ENCODE data around the gene EEA1. TPM values are rescaled to one million over a fixed set of nuclear protein-coding genes. Genes with fewer than 3 reads are reported as not detected.
A peak's percentile ranks its signal among the peaks of the same experiment; 100 is the strongest.
"Not testable (repeated sequence)": the region's sequence is repeated elsewhere in the genome, so short reads cannot be mapped to it uniquely, and the experiment has no call there.

Gene EEA1
- 10 to 100 TPM; 32.4 to 33.4 TPM for total RNA-seq
- long read RNA-seq, partial matches to known transcripts: 36 of 42 reads
- long read RNA-seq, other reads (novel, unspliced or antisense): 6 of 42 reads

DNA sequence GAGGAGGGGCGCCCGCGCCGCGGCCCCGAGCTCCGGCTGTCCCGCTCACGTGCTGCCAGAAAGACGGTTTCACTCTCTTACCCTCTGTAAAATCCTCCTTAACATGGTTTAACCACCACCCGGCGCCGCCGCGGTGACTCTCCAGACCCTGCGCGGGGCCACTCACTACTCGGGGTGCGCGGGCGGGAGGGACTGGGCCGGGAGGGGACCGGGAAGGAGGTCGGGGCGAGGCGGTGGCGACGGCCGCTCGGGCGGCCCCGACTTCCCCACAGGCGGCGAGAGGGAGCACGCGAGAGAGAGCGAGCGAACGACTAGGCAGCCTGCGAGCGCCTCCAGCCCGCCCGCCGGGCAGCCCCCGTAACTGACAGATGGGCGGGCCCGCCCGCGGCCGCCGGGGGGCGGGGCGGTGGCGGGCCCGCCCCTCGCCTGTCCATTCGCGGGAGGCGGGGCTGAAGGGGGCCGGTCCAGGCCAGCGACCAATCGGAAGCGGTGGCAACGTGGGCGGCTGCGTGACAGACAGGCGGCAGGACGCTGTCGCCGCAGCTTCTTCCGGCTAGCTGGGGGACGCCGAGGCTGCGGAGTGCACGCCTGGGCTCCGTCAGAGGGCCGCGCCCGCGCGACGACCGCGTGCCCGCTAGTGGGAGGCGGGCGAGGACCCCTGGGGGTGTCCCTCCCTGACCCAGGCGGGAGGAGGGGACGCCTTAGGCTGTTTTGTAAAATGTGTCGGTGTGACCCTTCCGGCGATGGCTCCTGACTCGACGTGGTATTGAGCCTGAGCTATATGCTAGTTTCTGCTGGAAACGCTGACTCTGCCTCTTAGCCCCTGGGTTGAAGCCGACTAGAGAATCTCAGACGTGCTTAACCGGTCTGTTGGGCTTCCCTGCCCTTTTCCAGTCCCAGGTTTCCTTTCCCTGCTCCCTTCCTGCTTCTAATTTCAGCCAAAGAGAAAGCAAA lies at the start of gene EEA1:
Gene EEA1, minus strand, starts transcription at position 334 of the 954 bp plus-strand sequence. Its CDS starts 229 bp downstream, at position 105.
- peak; percentile 97 to 98 for DNase-seq
- intact Hi-C loops (cut with DNase I, micrococcal nuclease): no loop called here
- peak; percentile 88 for ATAC-seq

- intact Hi-C loops (cut with DNase I, micrococcal nuclease): no loop called here
- no peak for ATAC-seq
- no peak for DNase-seq
Observed at GRCh38 chr12:92978607-92979006, 49.5 kb upstream of the EEA1 start.

- ATAC-seq: no peak
- no peak for DNase-seq
- intact Hi-C loops (cut with DNase I, micrococcal nuclease): no loop called here
Observed at GRCh38 chr12:92977326-92977725, 48.2 kb upstream of the EEA1 start.

GRCh38 chr12:92974759-92975158 lies 45.7 kb upstream of the EEA1 start:
- intact Hi-C loops (cut with DNase I, micrococcal nuclease): no loop called here
- ATAC-seq: no peak

DNA sequence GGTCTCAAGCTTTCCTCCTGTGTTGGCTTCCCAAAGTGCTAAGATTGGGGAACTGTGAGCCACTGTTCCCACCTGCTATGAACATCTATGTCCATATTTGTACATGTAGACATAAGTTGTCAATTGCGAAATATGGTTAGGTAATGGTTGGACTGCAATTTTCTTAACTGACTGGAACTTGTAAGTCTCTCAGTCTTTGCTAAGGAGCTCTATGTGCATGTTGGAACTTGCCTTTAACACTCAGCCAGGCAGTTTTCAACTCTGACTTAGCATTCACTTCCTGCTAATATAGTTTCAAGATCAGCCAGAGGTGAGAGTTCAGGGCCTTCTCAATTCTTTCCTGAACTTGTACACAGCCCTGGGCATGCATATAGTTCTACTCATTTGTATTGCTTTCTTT lies 44.5 kb upstream of the EEA1 start:
- intact Hi-C loops (cut with DNase I, micrococcal nuclease): no loop called here
- peak; percentile 66 for ATAC-seq
- no peak for DNase-seq

More at GRCh38 chr12:92974759-92975158, 45.7 kb upstream of the EEA1 start:
- no peak for DNase-seq

DNA sequence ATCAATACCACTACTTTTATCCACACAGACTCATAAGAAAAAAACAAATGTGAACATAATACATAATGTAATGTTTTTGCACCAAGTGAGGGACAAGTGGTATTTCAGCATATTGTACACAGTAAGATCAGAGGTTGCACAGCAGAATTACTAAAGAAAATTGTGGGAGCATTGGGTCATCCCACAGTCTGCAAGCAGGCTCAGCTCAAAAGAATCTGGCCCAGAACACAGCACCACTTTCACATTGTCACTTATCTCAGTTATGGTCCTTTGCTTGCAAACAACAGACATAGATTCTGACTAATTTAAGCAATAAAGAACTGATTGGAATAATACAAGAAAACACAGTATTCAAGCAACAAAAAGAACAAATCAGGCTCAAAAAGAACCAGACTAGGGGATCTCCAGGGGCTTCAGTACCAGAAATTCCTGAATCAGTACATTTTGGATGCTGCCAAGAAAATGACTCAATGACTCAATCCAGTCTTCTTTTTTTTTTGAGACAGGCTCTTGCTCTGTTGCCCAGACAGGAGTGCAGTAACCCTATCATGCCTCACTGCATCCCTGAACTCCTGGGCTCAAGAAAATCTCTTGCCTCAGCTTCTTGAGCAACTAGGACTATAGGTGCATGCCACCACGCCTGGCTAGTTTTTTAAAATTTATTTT lies 42.9 kb upstream of the EEA1 start:
- ATAC-seq: no peak
- no peak for DNase-seq
- intact Hi-C loops (cut with DNase I, micrococcal nuclease): no loop called here

GRCh38 chr12:92968176-92968813 lies 39.2 kb upstream of the EEA1 start:
- DNase-seq (no peak), ATAC-seq (no peak)
- intact Hi-C loops (cut with DNase I, micrococcal nuclease): no loop called here

DNA sequence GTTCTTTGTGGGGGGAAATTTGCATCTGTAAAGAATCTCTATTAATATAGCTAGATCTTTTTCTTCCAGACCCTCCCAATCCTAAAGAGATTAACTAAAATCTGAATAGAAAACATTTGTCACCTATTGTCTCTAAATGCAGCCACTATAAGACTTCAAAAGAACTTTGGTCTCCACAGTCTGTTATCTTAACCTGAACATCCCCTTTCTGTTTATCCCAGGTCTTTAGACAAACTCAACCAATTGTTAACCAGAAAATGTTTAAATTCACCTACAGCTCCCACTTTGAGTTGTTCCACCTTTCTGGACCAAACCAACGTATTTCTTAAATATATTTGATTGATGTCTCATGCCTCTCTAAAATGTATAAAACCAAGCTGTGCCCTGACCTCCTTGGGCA lies 35.3 kb upstream of the EEA1 start:
- intact Hi-C loops (cut with DNase I, micrococcal nuclease); ATAC-seq; DNase-seq: not testable (repeated sequence)

GRCh38 chr12:92961949-92962348 lies 32.9 kb upstream of the EEA1 start:
- ATAC-seq (no peak), DNase-seq (no peak)
- intact Hi-C loops (cut with DNase I, micrococcal nuclease): no loop called here

DNA sequence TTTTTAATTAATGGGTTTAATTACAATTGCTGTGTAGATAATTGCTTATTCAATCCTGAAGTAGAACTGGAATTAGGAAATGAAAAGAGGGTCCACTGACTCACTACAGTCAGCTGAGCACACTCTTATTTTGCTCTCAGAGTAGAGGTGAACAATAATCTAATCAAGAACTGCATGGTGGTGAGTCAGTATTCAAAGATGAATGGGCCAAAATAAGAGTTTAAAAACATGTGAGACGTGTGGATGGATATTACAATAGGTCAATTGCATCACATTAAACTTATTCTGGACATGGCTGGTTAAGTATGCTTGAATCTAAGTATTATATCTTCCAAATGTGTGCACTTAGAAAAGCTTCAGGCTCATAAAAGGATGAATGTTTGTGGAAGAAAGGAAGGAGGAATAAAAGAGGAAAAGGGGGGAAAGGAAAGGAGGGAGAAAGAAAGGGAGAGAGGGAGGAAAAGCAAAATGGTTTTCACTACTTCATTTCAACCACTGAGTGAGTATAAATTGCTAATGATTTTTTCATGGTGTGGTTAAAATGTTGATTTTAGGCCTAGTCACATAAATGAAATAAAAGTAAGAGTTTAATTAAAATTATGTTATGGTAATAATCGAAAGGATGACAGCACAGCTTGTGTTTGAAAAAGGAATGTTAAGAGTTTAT lies 27.0 kb upstream of the EEA1 start:
- ATAC-seq (no peak), DNase-seq (no peak)
- intact Hi-C loops (cut with DNase I, micrococcal nuclease): no loop called here

- intact Hi-C loops (cut with DNase I, micrococcal nuclease): no loop called here
- no peak for ATAC-seq
Observed at GRCh38 chr12:92953747-92954146, 24.7 kb upstream of the EEA1 start.

GRCh38 chr12:92952394-92952793 lies 23.3 kb upstream of the EEA1 start:
- intact Hi-C loops (cut with DNase I, micrococcal nuclease): no loop called here
- no peak for ATAC-seq
- no peak for DNase-seq

More at GRCh38 chr12:92953747-92954146, 24.7 kb upstream of the EEA1 start:
- DNase-seq: no peak

- ATAC-seq: no peak
- DNase-seq: no peak
- intact Hi-C loops (cut with DNase I, micrococcal nuclease): no loop called here
Observed at GRCh38 chr12:92951006-92951405, 21.9 kb upstream of the EEA1 start.

DNA sequence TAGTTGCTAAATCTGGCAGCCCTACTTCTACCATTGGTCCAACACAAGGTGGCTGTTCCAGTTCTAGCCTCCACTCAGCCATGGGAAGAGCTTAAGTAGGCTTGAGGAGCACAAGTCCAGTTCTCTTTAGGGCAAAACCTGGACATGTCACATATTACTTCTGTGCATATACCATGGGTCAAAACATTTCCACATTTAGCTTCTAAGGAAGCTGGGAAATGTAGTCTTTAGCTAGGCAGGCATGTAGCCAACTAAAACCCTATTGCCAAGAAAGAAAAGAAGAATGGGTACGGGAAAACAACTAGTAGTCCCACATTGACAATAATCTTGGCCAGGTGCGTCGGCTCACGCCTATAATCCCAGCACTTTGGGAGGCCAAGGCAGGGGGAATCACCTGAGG lies 20.9 kb upstream of the EEA1 start:
- no peak for DNase-seq
- peak; percentile 7 for ATAC-seq
- intact Hi-C loops (cut with DNase I, micrococcal nuclease): no loop called here

GRCh38 chr12:92949466-92949865 lies 20.4 kb upstream of the EEA1 start:
- intact Hi-C loops (cut with DNase I, micrococcal nuclease): no loop called here
- ATAC-seq: peak; percentile 57
- no peak for DNase-seq

- intact Hi-C loops (cut with DNase I, micrococcal nuclease): no loop called here
- no peak for DNase-seq
- ATAC-seq: no peak
Observed at GRCh38 chr12:92947589-92948215, 18.6 kb upstream of the EEA1 start.

DNA sequence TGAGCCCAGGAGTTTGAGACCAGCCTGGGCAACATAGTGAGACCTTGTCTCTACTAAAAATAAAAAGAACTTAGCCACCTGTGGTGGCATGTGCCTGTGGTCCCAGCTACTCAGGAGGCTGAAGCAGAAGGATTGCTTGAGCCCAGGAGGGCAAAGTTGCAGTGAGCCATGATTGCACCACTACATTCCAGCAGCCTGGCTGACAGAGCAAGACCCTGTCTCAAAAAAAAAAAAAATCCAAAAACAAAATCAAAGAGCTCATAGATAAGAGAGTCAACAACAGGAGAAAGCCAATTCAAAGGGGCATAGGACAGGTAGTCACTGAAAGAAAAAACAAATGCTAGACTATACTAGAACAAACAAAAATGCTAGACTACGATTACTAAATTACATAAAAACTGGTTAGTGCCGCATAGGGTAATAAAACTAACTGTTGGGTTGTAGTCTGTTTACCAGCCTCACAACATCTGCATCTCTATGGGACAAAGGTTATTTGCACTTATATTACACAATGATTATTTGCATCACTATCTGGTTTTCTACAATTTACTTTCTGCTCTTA lies 16.6 kb upstream of the EEA1 start:
- ATAC-seq: peak; percentile 87
- DNase-seq: no peak
- intact Hi-C loops (cut with DNase I, micrococcal nuclease): no loop called here

Measured in left colon (tissue), 2 donors.